Ishikawa (cell line): ENCODE results near the gene ACP1.

Source experiments
- EP300 ChIP-seq: IDR thresholded peaks from 2 replicates; pipeline ENCODE4 v1.6.1; 2012; ENCODE audit warnings: borderline replicate concordance
- RAD21 ChIP-seq: IDR thresholded peaks from 2 replicates; pipeline ENCODE4 v1.6.1; 2012; ENCODE audit warnings: low read depth
- REST ChIP-seq: IDR thresholded peaks from 2 replicates; pipeline ENCODE4 v1.6.1; 2012; ENCODE audit warnings: low read depth, mild to moderate bottlenecking
- TAF1 ChIP-seq: IDR thresholded peaks from 2 replicates; pipeline ENCODE4 v1.6.1; 2012; ENCODE audit warnings: low read depth, mild to moderate bottlenecking
- YY1 ChIP-seq: IDR thresholded peaks from 2 replicates; pipeline ENCODE4 v1.6.1; 2012; ENCODE audit warnings: low read depth

GRCh38 chr2:253202-253638 is 11.5 kb upstream of the ACP1 start:
- no peak for TF ChIP-seq REST
- no peak for TF ChIP-seq YY1
- TF ChIP-seq EP300: no peak
- no peak for TF ChIP-seq TAF1
- TF ChIP-seq RAD21: no peak
